HepG2 (cell line): ENCODE data around the gene PHF23. TPM values are rescaled to one million over a fixed set of nuclear protein-coding genes. Genes with fewer than 3 reads are reported as not detected.

Source experiments
- BHLHE40 ChIP-seq: IDR thresholded peaks from 2 replicates; pipeline ENCODE4 v1.6.1; 2011; ENCODE audit warnings: low read length, improper control_type of control experiment
- BORCS8-MEF2B ChIP-seq: sonication (generic); formaldehyde crosslinking; IDR thresholded peaks from 2 replicates; pipeline ENCODE4 v1.8.0; 2022; ENCODE audit warnings: mild to moderate bottlenecking, missing genetic modification reagents
- CBX2 ChIP-seq, 2 experiments: fragments of 200-600 bp in 1 of 2; sonication (generic); formaldehyde crosslinking in 1 of 2; IDR thresholded peaks; 2 replicates each; pipeline versions ENCODE4 v1.7.0 to v1.8.1; 2018 to 2022; ENCODE audit warnings: low read depth in 2 of 2, low read length in 1 of 2, mild to moderate bottlenecking in 1 of 2, missing genetic modification reagents in 1 of 2
- FOXC1 ChIP-seq: sonication (generic); formaldehyde crosslinking; IDR thresholded peaks from 2 replicates; pipeline ENCODE4 v1.8.0; 2022; ENCODE audit warnings: mild to moderate bottlenecking, missing genetic modification reagents, borderline replicate concordance
- HMG20A ChIP-seq: IDR thresholded peaks from 2 replicates; pipeline ENCODE4 v1.6.1; 2016; ENCODE audit warnings: borderline replicate concordance
- JDP2 ChIP-seq: sonication (generic); formaldehyde crosslinking; IDR thresholded peaks from 2 replicates; pipeline ENCODE4 v1.8.1; 2022; ENCODE audit warnings: missing genetic modification reagents, borderline replicate concordance
- JUND ChIP-seq: sonication (generic); formaldehyde crosslinking; IDR thresholded peaks from 2 replicates; pipeline ENCODE4 v1.8.0; 2022; ENCODE audit warnings: mild to moderate bottlenecking, missing genetic modification reagents
- KDM5A ChIP-seq: fragments of 200-600 bp; sonication (generic); IDR thresholded peaks from 2 replicates; pipeline ENCODE4 v1.7.0; 2018; ENCODE audit warnings: antibody characterized with exemption, mild to moderate bottlenecking, low read length, borderline replicate concordance
- MYC ChIP-seq: sonication (generic); formaldehyde crosslinking; IDR thresholded peaks from 2 replicates; pipeline ENCODE4 v1.9.0; 2021; ENCODE audit warnings: missing genetic modification reagents, borderline replicate concordance
- NR2F6 ChIP-seq, 2 experiments: IDR thresholded peaks; 2 replicates each; pipeline ENCODE4 v1.6.1; 2016; ENCODE audit warnings: antibody characterized with exemption in 1 of 2, mild to moderate bottlenecking in 1 of 2
- SKI ChIP-seq: fragments of 450-650 bp; IDR thresholded peaks from one replicate; pipeline ENCODE4 v1.6.1; 2018; ENCODE audit warnings: mild to moderate bottlenecking; ENCODE audit not compliant: partially characterized antibody
- SMAD1 ChIP-seq: sonication (generic); formaldehyde crosslinking; IDR thresholded peaks from 2 replicates; pipeline ENCODE4 v1.4.0; 2020; ENCODE audit warnings: missing genetic modification reagents, low read depth, mild to moderate bottlenecking, borderline replicate concordance
- SRF ChIP-seq: IDR thresholded peaks from 2 replicates; pipeline ENCODE4 v1.6.1; 2011; ENCODE audit warnings: mild to moderate bottlenecking, low read depth, low read length, moderate library complexity
- SRSF1 ChIP-seq: fragments of 200-400 bp; formaldehyde crosslinking; optimal IDR thresholded peaks from 2 replicates; pipeline ENCODE3; 2017; ENCODE audit warnings: mild to moderate bottlenecking, low read depth, low read length, moderate library complexity
- ZBTB21 ChIP-seq: sonication (generic); formaldehyde crosslinking; IDR thresholded peaks from 2 replicates; pipeline ENCODE4 v1.4.0; 2020; ENCODE audit warnings: missing genetic modification reagents
- ZIK1 ChIP-seq: sonication (generic); formaldehyde crosslinking; IDR thresholded peaks from 2 replicates; pipeline ENCODE4 v1.5.0; 2020; ENCODE audit warnings: mild to moderate bottlenecking, low read depth, missing genetic modification reagents, borderline replicate concordance
- ZNF235 ChIP-seq: sonication (generic); formaldehyde crosslinking; IDR thresholded peaks from 2 replicates; pipeline ENCODE4 v1.8.1; 2023; ENCODE audit warnings: mild to moderate bottlenecking, missing genetic modification reagents, borderline replicate concordance
- ZNF317 ChIP-seq: sonication (generic); formaldehyde crosslinking; IDR thresholded peaks from 2 replicates; pipeline ENCODE4 v1.5.0; 2020; ENCODE audit warnings: mild to moderate bottlenecking, missing genetic modification reagents
- ZNF383 ChIP-seq: sonication (generic); formaldehyde crosslinking; IDR thresholded peaks from 2 replicates; pipeline ENCODE4 v1.4.0; 2020; ENCODE audit warnings: missing genetic modification reagents, mild to moderate bottlenecking, borderline replicate concordance
- ZNF883 ChIP-seq: sonication (generic); formaldehyde crosslinking; IDR thresholded peaks from 2 replicates; pipeline ENCODE4 v1.5.1; 2020; ENCODE audit warnings: mild to moderate bottlenecking, missing genetic modification reagents; ENCODE audit errors: not compliant biosample characterization
- ZSCAN30 ChIP-seq: sonication (generic); formaldehyde crosslinking; IDR thresholded peaks from 2 replicates; pipeline ENCODE4 v1.5.0; 2020; ENCODE audit warnings: mild to moderate bottlenecking, missing genetic modification reagents
- polyA plus RNA-seq, 8 experiments: library from polyadenylated mRNA; depleted of rRNA in 3 of 8; stranded (reverse) in 7 of 8; unstranded in 1 of 8; fragments of >200 nt; fragmentation: Illumina TruSeq in 4 of 8; extraction: Trizol in 4 of 8; gene quantifications; 2 replicates each; pipeline versions ENCODE4 v1.2.1 to v1.2.3, GENCODE V29; 2011 to 2016; ENCODE audit warnings: low read depth in 4 of 8, missing spikeins in 1 of 8, mixed read lengths in 1 of 8; ENCODE audit not compliant: insufficient read depth in 1 of 8
- total RNA-seq, 5 experiments: library from RNA; depleted of rRNA; stranded (reverse); fragments of >200 nt; fragmentation: Illumina TruSeq; extraction: Trizol; gene quantifications; 2 replicates each; pipeline ENCODE4 v1.2.3, GENCODE V29; 2016; ENCODE audit warnings: low read depth in 1 of 5
- TF ChIP-seq, protein P1 (sequence below): sonication (generic); formaldehyde crosslinking; IDR thresholded peaks from 2 replicates; pipeline ENCODE4 v1.8.1; 2023; ENCODE audit warnings: mild to moderate bottlenecking, inconsistent platforms, moderate library complexity, missing genetic modification reagents, borderline replicate concordance
- TF ChIP-seq, protein P2 (sequence below): sonication (generic); formaldehyde crosslinking; IDR thresholded peaks from 2 replicates; pipeline ENCODE4 v1.8.0; 2022; ENCODE audit warnings: mild to moderate bottlenecking, missing genetic modification reagents
- TF ChIP-seq, protein P3 (sequence below): sonication (generic); formaldehyde crosslinking; IDR thresholded peaks from 2 replicates; pipeline ENCODE4 v1.5.0; 2020; ENCODE audit warnings: missing genetic modification reagents, mild to moderate bottlenecking, borderline replicate concordance
- TF ChIP-seq, protein P4 (sequence below): fragments of 450-650 bp; IDR thresholded peaks from 2 replicates; pipeline ENCODE4 v1.6.1; 2016

The PHF23 gene
- total and polyA plus RNA-seq, 2 of the 13 experiments (the other 11 are each of a cell fraction or from before 2014, with no cell fraction given) = 27.6 to 33.2 TPM

DNA sequence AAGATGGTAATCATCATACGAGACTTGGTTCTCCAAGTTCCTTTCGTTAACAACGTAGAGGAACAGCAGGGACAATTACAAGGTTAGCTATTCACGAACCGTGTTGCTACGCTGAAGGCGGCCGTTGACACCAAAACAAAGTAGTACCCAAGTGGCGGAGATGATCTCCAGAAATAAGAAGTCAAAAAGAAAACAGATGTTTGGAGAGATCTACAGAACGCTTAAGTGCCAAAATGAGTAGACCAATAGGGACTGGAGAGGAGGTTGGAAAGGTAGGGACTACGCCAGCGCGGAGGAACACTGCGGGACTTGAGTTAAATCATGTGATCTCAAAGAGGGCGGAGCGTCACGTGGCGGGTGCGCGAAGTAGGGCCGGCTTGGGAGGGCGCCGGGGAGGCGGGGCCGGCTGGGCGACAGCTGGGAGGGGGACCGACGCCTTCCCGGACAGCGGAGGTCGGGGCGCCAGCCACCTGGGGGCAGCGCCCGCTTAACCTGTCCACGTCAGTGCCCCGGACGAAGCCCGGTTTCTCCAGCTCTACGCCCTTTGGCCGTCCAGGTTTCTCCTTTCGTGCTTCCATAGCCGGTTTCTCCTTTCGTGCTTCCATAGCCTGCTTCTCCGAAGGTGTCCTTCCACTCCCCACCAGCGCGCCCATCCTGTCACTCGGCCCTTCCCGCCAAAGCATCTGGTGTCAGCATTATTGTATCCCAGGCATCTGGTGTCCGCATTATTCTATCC lies 3.6 kb upstream of the PHF23 start (continued):
- TF ChIP-seq ZNF317 (CRISPR knock-in tag) = no peak
- peak; percentile 25; the same call in 1 of the 2 replicates for TF ChIP-seq SRF
- no peak for TF ChIP-seq NR2F6 (IDR thresholded peaks at IDR 0.05)
- peak; percentile 57; the same call in 1 of the 2 replicates for TF ChIP-seq NR2F6 (CRISPR knock-in tag; IDR thresholded peaks at IDR 0.05)
- TF ChIP-seq, protein P1, sequence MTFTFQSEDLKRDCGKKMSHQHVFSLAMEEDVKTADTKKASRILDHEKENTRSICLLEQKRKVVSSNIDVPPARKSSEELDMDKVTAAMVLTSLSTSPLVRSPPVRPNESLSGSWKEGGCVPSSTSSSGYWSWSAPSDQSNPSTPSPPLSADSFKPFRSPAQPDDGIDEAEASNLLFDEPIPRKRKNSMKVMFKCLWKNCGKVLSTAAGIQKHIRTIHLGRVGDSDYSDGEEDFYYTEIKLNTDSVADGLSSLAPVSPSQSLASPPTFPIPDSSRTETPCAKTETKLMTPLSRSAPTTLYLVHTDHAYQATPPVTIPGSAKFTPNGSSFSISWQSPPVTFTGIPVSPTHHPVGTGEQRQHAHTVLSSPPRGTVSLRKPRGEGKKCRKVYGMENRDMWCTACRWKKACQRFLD (CRISPR knock-in tag) = no peak
- TF ChIP-seq SKI = peak; percentile 73
- TF ChIP-seq HMG20A (CRISPR knock-in tag) = peak; percentile 17; the same call in 1 of the 2 replicates
- peak; percentile 85 for TF ChIP-seq MYC
- TF ChIP-seq CBX2 (IDR thresholded peaks at IDR 0.05; ENCODE audit: low read depth, low read length) = no peak
- TF ChIP-seq CBX2 (CRISPR knock-in tag; IDR thresholded peaks at IDR 0.05; ENCODE audit: low read depth) = no peak
- TF ChIP-seq, protein P2, sequence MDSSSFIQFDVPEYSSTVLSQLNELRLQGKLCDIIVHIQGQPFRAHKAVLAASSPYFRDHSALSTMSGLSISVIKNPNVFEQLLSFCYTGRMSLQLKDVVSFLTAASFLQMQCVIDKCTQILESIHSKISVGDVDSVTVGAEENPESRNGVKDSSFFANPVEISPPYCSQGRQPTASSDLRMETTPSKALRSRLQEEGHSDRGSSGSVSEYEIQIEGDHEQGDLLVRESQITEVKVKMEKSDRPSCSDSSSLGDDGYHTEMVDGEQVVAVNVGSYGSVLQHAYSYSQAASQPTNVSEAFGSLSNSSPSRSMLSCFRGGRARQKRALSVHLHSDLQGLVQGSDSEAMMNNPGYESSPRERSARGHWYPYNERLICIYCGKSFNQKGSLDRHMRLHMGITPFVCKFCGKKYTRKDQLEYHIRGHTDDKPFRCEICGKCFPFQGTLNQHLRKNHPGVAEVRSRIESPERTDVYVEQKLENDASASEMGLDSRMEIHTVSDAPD = no peak
- no peak; the same call in 1 of the 2 replicates for TF ChIP-seq ZSCAN30 (CRISPR knock-in tag)
- peak; percentile 92 for TF ChIP-seq KDM5A
- peak; percentile 49; the same call in 1 of the 2 replicates for TF ChIP-seq FOXC1 (CRISPR knock-in tag)
- TF ChIP-seq SMAD1 = peak; percentile 33; the same call in 1 of the 2 replicates
- no peak; the same call in 1 of the 2 replicates for TF ChIP-seq JDP2 (CRISPR knock-in tag)
- peak; percentile 18; the same call in 1 of the 2 replicates for TF ChIP-seq BORCS8-MEF2B (CRISPR knock-in tag)
- TF ChIP-seq ZNF383 (CRISPR knock-in tag) = no peak
- TF ChIP-seq SRSF1 = peak; percentile 23
- no peak for TF ChIP-seq ZNF235 (CRISPR knock-in tag)
- TF ChIP-seq BHLHE40 = peak; percentile 92
- peak; percentile 41; the same call in 1 of the 2 replicates for TF ChIP-seq ZBTB21 (CRISPR knock-in tag)
- peak; percentile 25; the same call in 1 of the 2 replicates for TF ChIP-seq JUND (CRISPR knock-in tag)
- peak; percentile 45 for TF ChIP-seq ZNF883 (CRISPR knock-in tag)
- no peak for TF ChIP-seq ZIK1 (CRISPR knock-in tag)
- TF ChIP-seq, protein P3, sequence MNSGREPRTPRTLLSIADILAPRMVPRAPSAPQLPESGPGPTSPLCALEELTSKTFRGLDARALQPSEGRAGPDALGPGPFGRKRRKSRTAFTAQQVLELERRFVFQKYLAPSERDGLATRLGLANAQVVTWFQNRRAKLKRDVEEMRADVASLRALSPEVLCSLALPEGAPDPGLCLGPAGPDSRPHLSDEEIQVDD (CRISPR knock-in tag) = no peak; the same call in 1 of the 2 replicates
- TF ChIP-seq, protein P4, sequence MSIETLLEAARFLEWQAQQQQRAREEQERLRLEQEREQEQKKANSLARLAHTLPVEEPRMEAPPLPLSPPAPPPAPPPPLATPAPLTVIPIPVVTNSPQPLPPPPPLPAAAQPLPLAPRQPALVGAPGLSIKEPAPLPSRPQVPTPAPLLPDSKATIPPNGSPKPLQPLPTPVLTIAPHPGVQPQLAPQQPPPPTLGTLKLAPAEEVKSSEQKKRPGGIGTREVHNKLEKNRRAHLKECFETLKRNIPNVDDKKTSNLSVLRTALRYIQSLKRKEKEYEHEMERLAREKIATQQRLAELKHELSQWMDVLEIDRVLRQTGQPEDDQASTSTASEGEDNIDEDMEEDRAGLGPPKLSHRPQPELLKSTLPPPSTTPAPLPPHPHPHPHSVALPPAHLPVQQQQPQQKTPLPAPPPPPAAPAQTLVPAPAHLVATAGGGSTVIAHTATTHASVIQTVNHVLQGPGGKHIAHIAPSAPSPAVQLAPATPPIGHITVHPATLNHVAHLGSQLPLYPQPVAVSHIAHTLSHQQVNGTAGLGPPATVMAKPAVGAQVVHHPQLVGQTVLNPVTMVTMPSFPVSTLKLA = peak; percentile 76
